Tibial nerve (tissue), 4 donors: ENCODE measurements around the gene CREM. TPM values are rescaled to one million over a fixed set of nuclear protein-coding genes. Genes with fewer than 3 reads are reported as not detected.

Experiments
- DNase-seq, 2 donors: peaks; one replicate each; pipeline ENCODE4 v3.0.0-alpha.2; 2019; ENCODE audit warnings: low spot score in 2 of 2
- H3K27ac ChIP-seq, 4 donors: fragments of 200-600 bp; sonication (generic) in 3 of 4; one replicate each; pipeline ENCODE4 v1.5.1; 2017 to 2019; ENCODE audit warnings: mild to moderate bottlenecking in 1 of 4
- H3K27me3 ChIP-seq, 2 donors: fragments of 200-600 bp; sonication (generic) in 1 of 2; one replicate each; pipeline versions ENCODE4 v1.5.1 to v1.6.0; 2017 to 2019
- H3K36me3 ChIP-seq, 3 donors: fragments of 200-600 bp; sonication (generic); one replicate each; pipeline ENCODE4 v1.5.1; 2018 to 2019
- H3K4me1 ChIP-seq, 4 donors: fragments of 200-600 bp; sonication (generic) in 3 of 4; one replicate each; pipeline ENCODE4 v1.5.1; 2017 to 2019
- H3K4me3 ChIP-seq, 4 donors: fragments of 200-600 bp; sonication (generic) in 3 of 4; one replicate each; pipeline ENCODE4 v1.5.1; 2017 to 2019; ENCODE audit warnings: mild to moderate bottlenecking in 1 of 4, moderate library complexity in 1 of 4
- H3K9me3 ChIP-seq, 4 donors: fragments of 200-600 bp; sonication (generic) in 3 of 4; one replicate each; pipeline ENCODE4 v1.5.1; 2017 to 2019
- CTCF ChIP-seq, 5 experiments: fragments of 200-600 bp in 3 of 5; fragments of 450-650 bp in 2 of 5; sonication (generic) in 3 of 5; IDR thresholded peaks; one replicate each; pipeline ENCODE4 v1.5.1; 2016 to 2019; ENCODE audit warnings: antibody characterized with exemption in 5 of 5, mild to moderate bottlenecking in 3 of 5, moderate library complexity in 2 of 5
- EP300 ChIP-seq, 2 donors: sonication (generic); formaldehyde crosslinking; IDR thresholded peaks; one replicate each; pipeline ENCODE4 v1.6.1; 2017; ENCODE audit warnings: antibody characterized with exemption in 2 of 2, mild to moderate bottlenecking in 1 of 2
- POLR2A ChIP-seq, 2 donors: fragments of 450-650 bp; IDR thresholded peaks; one replicate each; pipeline ENCODE4 v1.6.1; 2017; ENCODE audit warnings: antibody characterized with exemption in 2 of 2, mild to moderate bottlenecking in 2 of 2, moderate library complexity in 2 of 2
- WGBS, 2 donors: methylation state at CpG; one replicate each; pipeline ENCODE4 v1.1.5; 2018; 5-methylcytosine and 5-hydroxymethylcytosine counted together
- total RNA-seq, 4 donors: library from RNA; depleted of rRNA; stranded (reverse); fragments of >200 nt; gene quantifications; one replicate each; pipeline ENCODE4 v1.1.0, GENCODE V29; 2016

Gene CREM
- total RNA-seq, 4 donors from 2014 or later = 27.3 to 41.7 (median 36.1) TPM

GRCh38 chr10:35172574-35172973 lies 45.9 kb downstream of the CREM start:
- H3K27ac ChIP-seq = peak overlapping the region in 2 of 4 donors; percentile 20 to 57

GRCh38 chr10:35178331-35178730 lies 51.7 kb downstream of the CREM start:
- H3K4me3 ChIP-seq = no peak overlapping the region

More at GRCh38 chr10:35172574-35172973, 45.9 kb downstream of the CREM start:
- no peak overlapping the region for H3K4me3 ChIP-seq
- H3K36me3 ChIP-seq = no peaks in the 10 kb centered on the region
- 18 to 24% methylated on average over 5 of the region's 5 CpGs for WGBS, 2 donors
- no peaks in the 10 kb centered on the region for H3K27me3 ChIP-seq
- H3K9me3 ChIP-seq = peaks cover 0 to 8% (median 0%) of the 10 kb centered on the region in 4 donors
- peak; percentile 33 to 53 for TF ChIP-seq EP300 (IDR thresholded peaks at IDR 0.05)
- no peak for TF ChIP-seq POLR2A (IDR thresholded peaks at IDR 0.05)
- peaks cover 0 to 15% (median 0%) of the 10 kb centered on the region in 4 donors for H3K4me1 ChIP-seq
- DNase-seq = no peak

GRCh38 chr10:35182631-35183510 lies 56.2 kb downstream of the CREM start:
- WGBS, 2 donors = 52 to 60% methylated on average over 8 of the region's 8 CpGs
- Histone ChIP-seq H3K27ac (no peak overlapping the region), H3K27me3 (no peaks in the 10 kb centered on the region), H3K4me1 (peaks cover 0 to 5% (median 0%) of the 10 kb centered on the region in 4 donors), H3K36me3 (peaks cover 0 to 4% (median 0%) of the 10 kb centered on the region in 3 donors), H3K4me3 (no peak overlapping the region), H3K9me3 (no peaks in the 10 kb centered on the region)
- TF ChIP-seq EP300 (IDR thresholded peaks at IDR 0.05) (no peak), POLR2A (IDR thresholded peaks at IDR 0.05) (no peak), CTCF (IDR thresholded peaks at IDR 0.05) (no peak)
- DNase-seq = no peak

More at GRCh38 chr10:35178331-35178730, 51.7 kb downstream of the CREM start:
- Histone ChIP-seq H3K27ac (no peak overlapping the region), H3K36me3 (peaks cover 0 to 4% (median 0%) of the 10 kb centered on the region in 3 donors), H3K27me3 (no peaks in the 10 kb centered on the region), H3K4me1 (peaks cover 0 to 5% (median 0%) of the 10 kb centered on the region in 4 donors), H3K9me3 (no peaks in the 10 kb centered on the region)
- 89% methylated on average over 9 of the region's 9 CpGs for WGBS, 2 donors
- no peak for DNase-seq
- no peak for TF ChIP-seq CTCF (IDR thresholded peaks at IDR 0.05)
- TF ChIP-seq EP300 (IDR thresholded peaks at IDR 0.05) = no peak
- TF ChIP-seq POLR2A (IDR thresholded peaks at IDR 0.05) = no peak

- Histone ChIP-seq H3K4me1 (peaks cover 0 to 5% (median 0%) of the 10 kb centered on the region in 4 donors), H3K27me3 (no peaks in the 10 kb centered on the region), H3K4me3 (no peak overlapping the region), H3K9me3 (no peaks in the 10 kb centered on the region), H3K36me3 (peaks cover 0 to 4% (median 0%) of the 10 kb centered on the region in 3 donors), H3K27ac (peak overlapping the region in 2 of 4 donors; percentile 38 to 64)
- TF ChIP-seq POLR2A (IDR thresholded peaks at IDR 0.05) = no peak
- TF ChIP-seq CTCF (IDR thresholded peaks at IDR 0.05) = no peak
- TF ChIP-seq EP300 (IDR thresholded peaks at IDR 0.05) = no peak
- no peak for DNase-seq
- 53 to 66% methylated on average over 4 of the region's 4 CpGs for WGBS, 2 donors
These were observed 58.0 kb downstream of the CREM start for GRCh38 chr10:35184527-35185171.

GRCh38 chr10:35185260-35186034 lies 58.8 kb downstream of the CREM start:
- H3K9me3 ChIP-seq = no peaks in the 10 kb centered on the region
- 87 to 89% methylated on average over 8 of the region's 8 CpGs for WGBS, 2 donors

More at GRCh38 chr10:35185260-35186034, 58.8 kb downstream of the CREM start:
- H3K27me3 ChIP-seq = no peaks in the 10 kb centered on the region
- H3K4me3 ChIP-seq = no peak overlapping the region
- no peak overlapping the region for H3K27ac ChIP-seq
- no peak for DNase-seq
- peaks cover 0 to 5% (median 0%) of the 10 kb centered on the region in 4 donors for H3K4me1 ChIP-seq
- TF ChIP-seq POLR2A (IDR thresholded peaks at IDR 0.05) (no peak), CTCF (IDR thresholded peaks at IDR 0.05) (no peak), EP300 (IDR thresholded peaks at IDR 0.05) (no peak)
- H3K36me3 ChIP-seq = peaks cover 0 to 3% (median 0%) of the 10 kb centered on the region in 3 donors
